Embryonic facial prominence (tissue), 1 donor: ENCODE data around the gene DAB2IP.

Experiments used
- DNase-seq: peaks from one replicate; pipeline ENCODE4 v3.0.0-alpha.2; 2016; ENCODE audit errors: extremely low spot score

The DAB2IP gene

DNA sequence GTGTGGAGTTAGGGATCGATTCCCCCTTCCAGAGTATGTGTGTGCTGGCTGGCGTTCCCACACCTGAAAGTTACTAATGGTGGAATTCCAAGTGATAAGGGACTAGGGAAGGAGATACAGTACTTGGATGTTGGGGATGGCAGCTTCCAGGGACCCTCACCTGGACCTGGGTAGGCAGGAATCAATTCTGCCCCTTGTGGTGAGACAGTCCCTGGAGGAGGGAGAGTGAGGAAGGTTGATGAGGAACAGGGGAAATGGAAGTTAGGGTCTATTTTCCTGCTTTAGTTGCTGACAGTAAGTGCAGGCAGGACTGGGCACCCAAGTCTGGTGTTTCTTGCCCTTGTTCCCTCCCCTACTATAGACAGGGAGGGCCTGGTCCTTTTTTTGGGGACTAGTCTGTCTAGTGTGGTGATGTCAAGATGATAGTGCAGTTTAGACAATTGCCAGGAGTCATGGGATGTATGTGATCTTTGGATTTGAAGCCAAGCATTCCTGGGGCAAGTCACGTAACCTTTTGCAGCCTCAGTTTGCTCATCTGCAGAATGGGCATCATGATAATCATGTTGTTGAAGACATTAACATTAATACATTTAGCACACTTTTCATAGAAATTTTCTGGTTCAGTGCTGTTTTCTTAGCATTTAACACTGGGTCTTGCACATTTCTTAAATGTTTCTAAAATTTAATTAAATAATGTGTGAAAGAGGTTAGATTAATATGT lies 51.7 kb downstream of the DAB2IP start:
- DNase-seq: no peak

DNA sequence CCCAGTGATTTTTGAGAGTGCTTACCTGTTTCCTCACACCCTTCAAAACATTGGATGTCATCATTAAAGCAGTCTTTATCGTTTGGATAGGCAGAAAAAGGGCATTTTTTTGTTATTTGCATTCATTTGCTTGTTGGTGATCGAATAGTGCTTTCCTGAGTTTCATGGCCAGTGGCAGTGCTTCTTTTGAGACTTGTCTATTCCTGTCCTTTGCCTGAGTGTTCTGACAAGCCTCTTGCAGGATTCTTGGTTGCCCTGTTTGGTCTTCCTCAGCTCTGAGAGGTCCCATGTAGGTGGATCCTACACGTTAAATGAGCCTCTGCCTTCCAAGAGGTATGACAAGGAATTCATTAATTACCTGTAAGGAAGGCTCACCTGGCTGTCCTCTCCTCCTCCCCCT lies 52.8 kb downstream of the DAB2IP start:
- no peak for DNase-seq

DNA sequence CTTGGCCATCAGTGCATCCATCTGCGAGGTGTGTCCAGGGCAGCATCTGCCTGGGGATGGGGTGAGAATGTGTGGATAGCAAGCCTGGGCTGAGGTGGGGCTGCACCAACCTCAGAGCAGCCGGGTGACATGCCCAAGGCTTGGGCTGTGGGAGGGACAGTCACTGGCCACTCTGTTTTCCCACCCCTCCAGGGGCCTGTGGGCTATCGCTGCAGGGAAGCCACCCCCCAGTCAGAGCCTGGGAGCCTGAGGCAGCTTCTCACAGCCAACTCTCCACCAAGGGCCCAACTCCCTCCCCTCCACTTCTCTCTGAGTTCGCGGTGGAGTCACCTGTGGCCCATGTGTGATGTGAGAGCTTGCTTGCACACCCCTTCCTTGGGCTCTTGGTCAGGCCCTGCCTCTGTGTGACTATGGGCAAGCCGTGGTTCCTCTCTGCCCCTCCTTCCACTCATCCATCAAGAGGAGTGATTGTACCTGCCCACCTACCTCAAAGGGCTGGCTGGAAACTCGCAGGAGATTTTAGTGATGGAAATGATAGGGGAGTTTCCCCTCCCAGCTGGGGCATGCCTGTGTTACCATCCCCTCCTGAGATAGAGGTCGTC lies 54.8 kb downstream of the DAB2IP start:
- no peak for DNase-seq

GRCh38 chr9:121707477-121708424 lies 56.3 kb downstream of the DAB2IP start:
- no peak for DNase-seq

GRCh38 chr9:121708768-121709488 lies 57.5 kb downstream of the DAB2IP start:
- DNase-seq: no peak

- no peak for DNase-seq
Measured at GRCh38 chr9:121709798-121710197, 58.4 kb downstream of the DAB2IP start.

DNA sequence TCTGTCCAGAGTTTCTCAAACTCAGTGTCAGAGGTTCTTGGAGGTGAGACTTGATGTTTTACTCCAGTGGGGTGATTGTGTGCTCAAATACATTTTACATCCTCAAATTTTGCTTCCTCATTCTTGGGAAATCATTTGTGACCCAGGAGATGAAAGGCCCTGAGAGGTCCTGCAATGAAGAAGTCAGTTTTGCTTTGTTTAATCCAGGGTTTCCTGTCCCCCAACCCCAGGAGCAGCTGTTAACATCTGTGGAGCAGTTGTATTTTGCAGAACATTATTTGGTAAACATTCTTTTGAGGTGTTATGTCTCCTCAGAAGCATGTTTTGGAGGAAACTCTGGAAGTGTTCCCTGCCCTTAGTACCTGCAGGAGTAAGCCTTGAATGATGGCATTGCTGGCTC lies 59.8 kb downstream of the DAB2IP start:
- DNase-seq: no peak

GRCh38 chr9:121711797-121712196 lies 60.4 kb downstream of the DAB2IP start:
- no peak for DNase-seq

DNA sequence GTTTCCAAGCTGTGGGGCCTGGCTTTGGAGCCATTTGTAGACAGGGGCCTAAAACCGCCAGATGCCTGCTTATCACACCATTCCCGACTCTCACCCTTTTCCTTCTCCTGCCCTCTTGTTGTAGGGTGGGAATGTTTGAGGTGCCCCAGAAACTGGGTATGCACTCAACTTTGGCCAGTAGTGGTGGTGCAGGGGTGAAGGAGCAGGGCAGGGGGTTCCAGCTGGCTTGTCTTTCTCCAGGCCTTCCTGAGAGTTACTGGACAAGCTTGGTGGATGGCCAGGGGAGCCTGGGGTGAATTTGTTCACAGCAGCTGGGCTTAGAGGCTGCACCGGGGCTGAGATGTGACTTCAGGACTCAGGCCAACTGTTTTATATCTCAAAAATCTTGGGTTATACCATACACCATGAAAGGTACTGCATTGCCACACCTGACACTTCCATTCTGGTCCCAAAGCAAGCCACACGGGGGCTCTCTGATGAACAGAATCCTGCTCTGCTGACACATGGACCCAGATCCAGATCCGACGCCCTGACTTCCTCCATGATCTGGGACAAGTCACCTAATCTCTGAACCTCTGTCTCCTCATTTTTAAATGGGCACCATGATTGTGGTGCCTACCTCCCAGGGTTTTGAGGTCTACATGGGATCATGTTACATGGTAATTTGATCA lies 62.1 kb downstream of the DAB2IP start:
- no peak for DNase-seq

DNA sequence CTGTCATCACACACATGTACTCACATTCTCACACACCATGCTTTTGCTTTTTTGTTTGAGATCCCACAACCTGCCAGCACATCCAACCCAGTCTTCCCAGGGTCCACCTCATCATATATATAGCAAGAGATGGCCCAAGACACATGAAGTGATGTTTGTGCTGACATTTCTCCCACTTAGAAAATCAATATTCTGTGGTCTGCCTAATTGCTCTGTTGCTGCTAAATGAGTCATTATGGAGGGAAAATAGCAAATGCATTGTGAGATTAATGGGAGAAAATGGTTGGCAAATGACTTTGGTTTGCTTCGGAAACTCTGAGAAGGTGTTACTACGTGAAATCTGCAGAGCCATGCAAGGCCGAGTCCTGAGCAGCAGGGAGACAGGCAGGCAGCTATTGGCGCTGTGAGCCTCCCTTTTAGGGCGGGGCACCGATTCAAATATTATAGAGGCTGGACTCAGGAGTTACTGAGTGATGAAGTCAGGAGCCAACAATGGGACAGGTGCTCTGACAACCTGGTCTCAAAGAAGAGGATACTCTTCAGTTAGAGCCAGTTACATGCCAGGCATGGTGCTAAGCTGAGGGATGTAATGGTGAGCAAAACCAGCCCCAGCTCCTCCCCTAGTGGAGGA lies 62.8 kb downstream of the DAB2IP start:
- no peak for DNase-seq

DNA sequence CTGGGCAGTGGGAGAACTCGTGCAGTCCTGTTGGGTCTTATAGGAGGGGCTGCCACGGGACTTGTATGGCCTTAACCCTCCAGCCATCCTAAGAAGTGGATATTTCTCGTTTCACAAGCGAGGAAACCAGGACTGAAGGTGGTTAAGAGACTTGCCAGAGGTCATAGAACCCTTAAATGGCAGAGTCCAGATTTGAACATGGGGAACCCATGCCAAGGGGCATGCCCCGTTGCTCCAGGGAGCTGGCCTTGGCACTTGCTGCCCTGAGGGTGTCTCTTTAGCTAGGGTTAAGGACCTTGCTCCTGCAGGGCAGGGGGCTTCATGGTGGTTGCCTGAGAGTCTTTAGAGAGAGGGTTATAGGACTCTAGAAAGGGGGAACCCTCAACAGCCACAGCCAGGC lies 63.4 kb downstream of the DAB2IP start:
- no peak for DNase-seq

GRCh38 chr9:121717141-121717991 lies 65.9 kb downstream of the DAB2IP start:
- no peak for DNase-seq

GRCh38 chr9:121718084-121718483 lies 66.7 kb downstream of the DAB2IP start:
- DNase-seq: no peak

- DNase-seq: no peak
Measured at GRCh38 chr9:121718501-121718900, 67.1 kb downstream of the DAB2IP start.

GRCh38 chr9:121720311-121721057 lies 69.0 kb downstream of the DAB2IP start:
- no peak for DNase-seq

DNA sequence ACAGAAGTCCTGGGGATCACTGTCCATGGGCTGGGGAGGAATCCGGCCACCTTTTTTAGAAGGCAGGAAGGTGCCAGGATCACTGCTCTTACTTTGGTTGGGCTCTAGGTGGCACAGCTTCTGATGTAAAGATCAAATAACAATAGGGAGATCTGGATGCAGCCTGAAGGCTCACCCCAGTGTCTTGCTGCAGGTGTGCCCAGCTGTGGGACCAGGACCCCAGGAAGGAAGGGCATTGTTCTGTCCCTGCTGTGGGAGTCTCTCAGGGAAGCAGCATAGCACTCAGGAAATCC lies 69.6 kb downstream of the DAB2IP start:
- no peak for DNase-seq

DNA sequence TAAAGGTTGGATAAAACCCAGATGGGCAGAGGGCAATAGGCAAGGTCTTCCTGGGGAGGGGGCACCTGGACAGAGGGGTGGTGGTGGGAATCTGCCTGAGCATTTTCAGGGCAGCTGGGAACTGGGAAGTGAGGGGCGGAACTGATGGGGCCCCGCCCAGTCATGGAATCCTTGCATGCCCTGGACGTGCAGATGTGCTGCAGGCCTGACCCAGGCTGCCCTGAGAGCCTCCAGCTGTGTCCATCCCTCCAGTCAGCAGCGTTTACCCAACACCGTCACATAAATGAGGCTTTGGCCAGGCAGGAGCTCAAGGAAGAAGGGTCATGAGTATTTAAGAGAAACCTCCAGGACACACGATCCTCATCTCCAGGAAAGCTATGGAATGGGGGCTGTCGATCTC lies 70.3 kb downstream of the DAB2IP start:
- DNase-seq: no peak

DNA sequence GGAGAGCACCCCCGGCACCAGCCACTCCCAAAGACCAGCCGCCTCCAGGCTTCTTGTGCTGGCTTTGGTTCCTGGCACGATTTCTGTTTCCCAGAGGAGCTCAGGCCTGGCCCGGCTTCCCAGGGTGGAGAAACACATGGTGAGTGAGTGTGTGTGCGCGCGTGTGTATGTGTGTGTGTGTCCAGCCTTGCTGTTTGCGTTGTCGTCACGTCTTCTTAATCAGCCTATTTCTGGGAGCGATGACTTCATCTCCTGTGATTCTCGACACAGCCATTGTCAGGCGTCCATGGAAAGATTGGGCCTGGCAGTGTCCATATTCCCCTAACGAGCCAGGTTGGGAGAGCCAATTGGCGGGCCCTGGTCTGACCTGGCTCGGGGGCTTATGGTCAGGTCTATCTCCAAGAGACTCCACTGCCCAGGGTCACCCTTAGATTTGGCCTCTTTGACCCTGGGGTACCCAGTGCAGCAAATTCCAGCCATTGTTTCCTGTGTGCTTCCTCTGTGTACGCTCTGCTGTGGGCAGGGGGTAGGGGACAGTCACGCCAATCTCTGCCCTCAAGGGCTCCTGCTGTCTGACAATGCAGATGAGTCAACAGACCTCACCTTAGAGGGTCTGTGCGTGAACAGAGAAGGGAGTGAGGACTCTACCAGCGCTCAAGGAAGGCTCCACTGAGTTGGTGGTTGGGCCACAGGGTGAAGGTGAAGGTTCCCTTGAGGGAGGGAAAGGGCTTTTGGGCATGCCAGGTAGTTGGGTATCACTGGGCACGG lies 73.8 kb downstream of the DAB2IP start:
- DNase-seq: peak; percentile 46
